GM12892 (cell line): ENCODE results near the gene TRPM2. TPM values are rescaled to one million over a fixed set of nuclear protein-coding genes. Genes with fewer than 3 reads are reported as not detected.

ENCODE experiments used
- DNase-seq: peaks from one replicate; pipeline ENCODE4 v3.0.0; 2011; ENCODE audit not compliant: insufficient read length
- FAIRE-seq: peaks from 2 replicates; lab custom pipeline; 2011; peaks lifted over from hg19 to GRCh38; lab: Jason Lieb, UNC
- POLR2A ChIP-seq: IDR thresholded peaks from 2 replicates; pipeline ENCODE4 v1.6.1; 2011; ENCODE audit warnings: low read depth, low read length, control low read depth
- POLR2AphosphoS5 ChIP-seq: IDR thresholded peaks from 2 replicates; pipeline ENCODE4 v1.6.1; 2011; ENCODE audit warnings: low read depth, low read length, control low read depth
- TAF1 ChIP-seq: IDR thresholded peaks from 2 replicates; pipeline ENCODE4 v1.6.1; 2011; ENCODE audit warnings: low read depth, mild to moderate bottlenecking, control low read depth, low read length, borderline replicate concordance
- polyA plus RNA-seq: library from polyadenylated mRNA; unstranded; fragments of >200 nt; gene quantifications from one replicate; pipeline ENCODE4 v1.2.1, GENCODE V29; 2012; ENCODE audit warnings: missing spikeins, inconsistent platforms; ENCODE audit not compliant: missing spikeins

TRPM2 gene
- 1.8 TPM for polyA plus RNA-seq

DNA sequence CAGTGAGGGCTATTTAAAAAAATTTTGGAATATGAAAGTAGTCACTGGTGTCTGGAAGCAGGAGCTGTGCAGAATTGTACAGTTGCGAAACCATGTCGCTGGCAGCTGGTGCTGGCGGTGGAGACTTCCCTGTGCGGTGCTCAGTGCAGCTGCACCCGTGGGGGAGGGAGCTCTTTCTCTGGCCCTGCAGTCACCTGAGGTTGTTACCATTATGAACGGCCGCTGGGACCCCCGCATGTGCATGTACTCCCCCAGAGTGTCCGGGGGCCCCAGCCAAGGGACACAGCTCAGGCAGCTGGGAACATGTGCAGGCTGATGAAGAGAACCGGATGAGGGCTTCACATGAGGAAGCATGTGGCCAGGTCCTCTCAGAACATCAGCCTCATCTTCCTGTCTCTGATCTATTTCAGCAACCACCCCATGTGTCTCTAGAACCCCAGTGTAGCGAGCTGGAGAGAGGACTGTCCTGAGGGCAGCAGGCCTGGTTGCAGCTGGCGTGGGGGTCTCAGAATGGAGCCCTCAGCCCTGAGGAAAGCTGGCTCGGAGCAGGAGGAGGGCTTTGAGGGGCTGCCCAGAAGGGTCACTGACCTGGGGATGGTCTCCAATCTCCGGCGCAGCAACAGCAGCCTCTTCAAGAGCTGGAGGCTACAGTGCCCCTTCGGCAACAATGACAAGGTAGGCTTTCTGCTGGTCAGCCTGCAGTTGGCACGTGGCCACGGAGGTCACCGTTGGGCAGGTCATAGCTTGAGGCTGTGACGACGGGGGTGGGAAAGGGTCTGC, at the start of gene TRPM2:
Gene TRPM2, plus strand, starts transcription at position 431 of the 780 bp plus-strand sequence. Its CDS starts 80 bp downstream, at position 511.
- no peak for DNase-seq
- peak; percentile 81 for FAIRE-seq
- TF ChIP-seq TAF1 (no peak), POLR2A (no peak), POLR2AphosphoS5 (no peak)

DNA sequence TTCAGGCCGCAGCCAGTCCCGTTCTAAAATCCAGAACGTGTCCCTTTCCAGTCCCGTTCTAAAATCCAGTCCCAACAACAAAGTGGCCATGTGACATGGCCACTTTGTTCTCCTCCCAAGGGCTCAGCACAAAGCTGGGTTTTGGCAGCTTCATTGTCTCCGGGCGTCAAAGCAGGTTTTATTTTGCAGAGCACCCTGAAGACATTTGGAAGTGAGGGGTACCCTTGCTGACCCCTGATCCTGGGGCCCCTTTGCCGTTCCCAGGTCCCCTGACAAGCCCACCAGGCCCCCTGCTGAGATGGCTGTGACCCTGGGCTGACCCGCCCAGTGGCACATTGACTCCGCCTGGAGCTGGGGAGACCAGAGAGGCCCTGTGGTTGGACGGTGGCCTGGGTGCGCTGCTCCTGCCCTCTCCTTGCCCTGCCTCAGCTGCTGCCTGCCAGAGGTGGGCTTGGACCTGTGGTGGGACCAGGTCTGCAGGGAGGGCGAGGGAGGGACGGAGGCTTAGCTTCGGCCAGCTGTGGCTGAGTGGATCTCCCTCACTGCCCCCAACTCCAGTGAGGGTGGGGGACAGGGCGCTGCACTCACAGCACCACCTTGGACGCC, 49.3 kb upstream of the TRPM2 start:
- FAIRE-seq (no peak), DNase-seq (no peak)
- TF ChIP-seq TAF1 (no peak), POLR2A (no peak), POLR2AphosphoS5 (no peak)

GRCh38 chr21:44304877-44305293, 48.5 kb upstream of the TRPM2 start:
- no peak for TF ChIP-seq POLR2A
- no peak for TF ChIP-seq TAF1
- TF ChIP-seq POLR2AphosphoS5 = no peak
- no peak for DNase-seq
- FAIRE-seq = no peak

- FAIRE-seq (no peak), DNase-seq (no peak)
- TF ChIP-seq POLR2AphosphoS5 (no peak), POLR2A (no peak), TAF1 (no peak)
Measured at GRCh38 chr21:44305691-44306090, 47.7 kb upstream of the TRPM2 start.

DNA sequence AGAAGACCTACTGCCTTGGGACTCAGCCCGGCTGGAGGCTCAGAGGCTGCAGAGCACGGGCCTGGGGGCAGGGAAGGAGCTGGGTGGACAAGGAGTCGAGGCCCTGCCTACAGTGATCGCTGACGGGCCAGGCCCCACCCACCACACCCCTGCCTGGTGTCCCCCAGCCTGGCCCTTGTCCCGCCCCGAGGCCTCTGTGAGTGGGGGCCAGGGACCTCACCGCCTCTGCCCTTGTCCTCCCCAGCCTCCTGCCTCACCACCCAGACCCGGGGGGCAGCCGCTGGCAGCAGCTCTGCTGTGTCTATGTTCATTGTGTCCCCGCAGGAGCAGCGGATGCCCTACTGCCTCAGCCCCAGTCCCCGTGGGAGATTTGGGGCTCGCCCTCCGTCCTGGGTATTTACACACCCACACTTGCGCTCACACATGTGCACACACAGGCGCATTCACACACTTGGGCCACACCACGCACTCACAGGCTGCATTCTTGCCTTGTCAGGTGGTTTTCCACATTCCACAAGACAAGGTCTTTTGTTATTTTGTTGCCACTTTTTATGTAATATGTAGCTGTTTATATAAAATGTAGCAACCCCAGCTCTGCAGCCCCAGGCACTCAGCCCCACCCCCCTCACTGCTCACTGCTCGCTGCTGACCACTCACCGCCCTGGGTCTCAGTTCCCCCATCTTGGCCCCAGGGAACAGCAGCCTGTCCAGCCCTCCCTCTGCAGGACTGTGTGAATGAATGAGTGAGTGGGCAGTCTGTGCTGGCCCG, 46.3 kb upstream of the TRPM2 start:
- TF ChIP-seq POLR2AphosphoS5 (no peak), TAF1 (no peak), POLR2A (no peak)
- FAIRE-seq (no peak), DNase-seq (no peak)

- TF ChIP-seq POLR2A (no peak), POLR2AphosphoS5 (no peak), TAF1 (no peak)
- DNase-seq (no peak), FAIRE-seq (no peak)
Measured at GRCh38 chr21:44310628-44311507, 42.6 kb upstream of the TRPM2 start.

GRCh38 chr21:44312089-44312488, 41.3 kb upstream of the TRPM2 start:
- FAIRE-seq (no peak), DNase-seq (no peak)
- no peak for TF ChIP-seq TAF1
- TF ChIP-seq POLR2A = no peak
- TF ChIP-seq POLR2AphosphoS5 = no peak

GRCh38 chr21:44312716-44313115, 40.7 kb upstream of the TRPM2 start:
- FAIRE-seq (no peak), DNase-seq (no peak)
- no peak for TF ChIP-seq POLR2A
- TF ChIP-seq POLR2AphosphoS5 = no peak
- TF ChIP-seq TAF1 = no peak

GRCh38 chr21:44313451-44313850, 40.0 kb upstream of the TRPM2 start:
- FAIRE-seq = no peak
- DNase-seq = no peak
- no peak for TF ChIP-seq POLR2A
- TF ChIP-seq POLR2AphosphoS5 = no peak
- no peak for TF ChIP-seq TAF1

GRCh38 chr21:44314128-44314527, 39.3 kb upstream of the TRPM2 start:
- TF ChIP-seq POLR2AphosphoS5 (no peak), TAF1 (no peak), POLR2A (no peak)
- no peak for FAIRE-seq
- no peak for DNase-seq

- FAIRE-seq (no peak), DNase-seq (no peak)
- TF ChIP-seq TAF1 = no peak
- no peak for TF ChIP-seq POLR2AphosphoS5
- no peak for TF ChIP-seq POLR2A
Measured at GRCh38 chr21:44314561-44314960, 38.9 kb upstream of the TRPM2 start.
